A673 (cell line): ENCODE measurements around the gene HYI.

Source experiments
- CTCF ChIP-seq: fragments of 300-800, 200-600 bp; sonication (generic); conservative IDR thresholded peaks from 2 replicates; pipeline ENCODE4 v1.5.1; 2017; ENCODE audit warnings: low read depth, mild to moderate bottlenecking, antibody characterized with exemption, low read length, moderate library complexity, mixed read lengths
- EZH2 ChIP-seq: fragments of 200-600 bp; sonication (generic); IDR thresholded peaks from 2 replicates; pipeline ENCODE4 v1.6.1; 2017; ENCODE audit warnings: borderline replicate concordance, low read depth, mild to moderate bottlenecking, mixed read lengths, antibody characterized with exemption, low read length; ENCODE audit not compliant: poor library complexity, severe bottlenecking

GRCh38 chr1:43430831-43431230, 22.9 kb downstream of the HYI start:
- TF ChIP-seq CTCF: no peak
- no peak for TF ChIP-seq EZH2
